ENCODE measurements around the gene STARD6. TPM values are rescaled to one million over a fixed set of nuclear protein-coding genes. Genes with fewer than 3 reads are reported as not detected.

Gene STARD6
- total and polyA plus RNA-seq, 2 experiments from 2014 or later = not detected

DNA sequence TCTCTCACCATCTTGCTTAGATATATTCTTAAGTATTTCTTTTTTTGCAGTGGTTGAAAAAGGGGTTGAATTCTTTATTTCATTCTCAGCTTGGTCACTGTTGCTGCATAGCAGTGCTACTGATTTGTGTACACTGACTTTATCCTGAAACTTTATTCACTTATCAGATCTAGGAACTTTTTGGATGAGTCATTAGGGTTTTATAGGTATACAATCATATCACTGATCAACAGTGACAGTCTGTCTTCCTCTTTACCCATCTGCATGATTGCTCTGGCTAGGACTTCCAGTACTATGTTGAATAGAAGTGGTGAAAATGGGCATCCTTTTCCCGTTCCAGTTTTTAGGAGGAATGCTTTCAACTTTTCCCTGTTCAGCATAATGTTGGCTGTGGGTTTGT, 6.5 kb downstream of the STARD6 start:
- DNase-seq (ENCODE audit: low spot score) (no peak), ATAC-seq (no peak)
- peaks cover 4% of the 10 kb centered on the region; the same call in 2 of the 3 replicates for H3K36me3 Mint-ChIP-seq (ENCODE audit: low read depth)
- H3K9me3 Mint-ChIP-seq = peaks cover 3% of the 10 kb centered on the region; the same call in 1 of the 3 replicates
- Histone ChIP-seq H2AFZ (no peak overlapping the region), H4K20me1 (replicated peaks; ENCODE audit: insufficient read depth) (no peaks in the 10 kb centered on the region), H3K4me3 (no peak overlapping the region), H3K4me1 (ENCODE audit: insufficient read depth) (no peaks in the 10 kb centered on the region), H3K27ac (ENCODE audit: low read depth) (no peak overlapping the region), H3F3A (replicated peaks; ENCODE audit: low read depth) (no peaks in the 10 kb centered on the region), H3K79me2 (replicated peaks; ENCODE audit: insufficient read depth) (no peaks in the 10 kb centered on the region), H3K36me3 (ENCODE audit: insufficient read depth) (no peaks in the 10 kb centered on the region), H3K4me2 (no peak overlapping the region), H3K9me2 (ENCODE audit: insufficient read depth) (no peaks in the 10 kb centered on the region), H3K27me3 (ENCODE audit: insufficient read depth) (no peaks in the 10 kb centered on the region)
- H3K27ac Mint-ChIP-seq = no peak overlapping the region
- no peaks in the 10 kb centered on the region for H3K4me1 Mint-ChIP-seq
- no peak overlapping the region for H3K4me3 Mint-ChIP-seq
- TF ChIP-seq STAT1 (IDR thresholded peaks at IDR 0.05; ENCODE audit: unreplicated experiment) (no peak), JUNB (IDR thresholded peaks at IDR 0.05; ENCODE audit: unreplicated experiment) (no peak), ZNF462 (CRISPR knock-in tag; IDR thresholded peaks at IDR 0.05) (no peak), REST (IDR thresholded peaks at IDR 0.05; ENCODE audit: unreplicated experiment) (no peak), ZNF114 (CRISPR knock-in tag; IDR thresholded peaks at IDR 0.05) (no peak), ZNF331 (CRISPR knock-in tag; IDR thresholded peaks at IDR 0.05; ENCODE audit: low read depth) (no peak), ETS1 (IDR thresholded peaks at IDR 0.05) (no peak), CREB1 (CRISPR knock-in tag; IDR thresholded peaks at IDR 0.05; ENCODE audit: low read depth) (no peak), CTCF (conservative IDR thresholded peaks at IDR 0.05; ENCODE audit: low read depth in 2 of 2) (no peak), EZH2phosphoT487 (IDR thresholded peaks at IDR 0.05; ENCODE audit: unreplicated experiment) (no peak), NANOG (IDR thresholded peaks at IDR 0.05; ENCODE audit: borderline replicate concordance) (no peak), POLR2AphosphoS5 (IDR thresholded peaks at IDR 0.05; ENCODE audit: low read depth) (no peak), EZH2 (IDR thresholded peaks at IDR 0.05; ENCODE audit: low read depth, unreplicated experiment) (no peak)
- no peaks in the 10 kb centered on the region for H3K27me3 Mint-ChIP-seq (ENCODE audit: insufficient read depth, low read depth, poor library complexity)

Measured in GM23338 (cell line).